Activated naive CD8-positive, alpha-beta T cell treated with anti-CD3 and anti-CD28 coated beads, Interleukin-2, amount 10 ng/mL, durations not matched to agents 7 days and 5 days (primary cell): ENCODE results near the gene MPHOSPH9. TPM values are rescaled to one million over a fixed set of nuclear protein-coding genes. Genes with fewer than 3 reads are reported as not detected.

Experiments used
- ATAC-seq: fragments of 150-1000 bp; cut with Tn5 transposase; one replicate; pipeline ENCODE4 v1.10.0; 2021; ENCODE audit warnings: low read depth, moderate library complexity
- POLR2A ChIA-PET: fragments of 350-600 bp; sonication (Branson Sonifier 250); formaldehyde crosslinking; loops from one replicate; lab custom pipeline; 2021; ENCODE audit warnings: antibody characterized with exemption; lab: Charles Lee
- DNase-seq: peaks from one replicate; pipeline ENCODE4 v3.0.0; 2021
- H3K27ac Mint-ChIP-seq: one replicate; pipeline ENCODE4 v1.8.0; 2022; ENCODE audit warnings: mild to moderate bottlenecking, mixed read lengths
- H3K27me3 Mint-ChIP-seq: one replicate; pipeline ENCODE4 v1.8.0; 2022; ENCODE audit warnings: mild to moderate bottlenecking, moderate library complexity, mixed read lengths
- H3K36me3 Mint-ChIP-seq: one replicate; pipeline ENCODE4 v1.8.0; 2021; ENCODE audit warnings: mild to moderate bottlenecking, mixed read lengths
- H3K4me1 Mint-ChIP-seq: one replicate; pipeline ENCODE4 v1.8.0; 2021; ENCODE audit warnings: mixed read lengths
- H3K4me3 Mint-ChIP-seq: one replicate; pipeline ENCODE4 v1.8.0; 2022; ENCODE audit warnings: mild to moderate bottlenecking, moderate library complexity, mixed read lengths
- H3K9me3 Mint-ChIP-seq: one replicate; pipeline ENCODE4 v1.8.0; 2021; ENCODE audit warnings: mixed read lengths
- total RNA-seq, 2 experiments: library from RNA; stranded (reverse); gene quantifications; one replicate each; pipeline ENCODE4 v1.2.3, GENCODE V29; 2021

MPHOSPH9 gene
- total RNA-seq, 2 experiments from 2014 or later = 121 to 131 TPM

DNA sequence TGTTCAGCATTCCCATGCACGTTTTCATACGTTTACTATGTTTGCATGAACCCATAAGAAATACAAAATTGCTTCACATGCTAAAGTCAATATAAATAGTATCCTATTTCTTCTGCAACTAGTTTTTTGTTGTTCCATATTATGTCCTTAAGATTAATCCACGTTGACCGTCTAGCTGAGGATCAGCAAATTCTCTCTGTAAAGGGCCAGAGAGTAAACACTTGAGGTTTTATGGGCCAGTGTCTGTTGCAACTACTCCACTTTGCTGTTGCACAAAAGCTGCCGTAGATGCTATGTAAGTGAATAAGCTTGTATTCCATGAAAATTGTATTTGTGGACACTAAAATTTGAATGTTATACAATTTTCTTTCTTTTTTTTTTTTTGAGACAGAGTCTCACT is 61.0 kb downstream of the MPHOSPH9 start:
- POLR2A ChIA-PET = no interaction called here
- no peak overlapping the region for H3K27ac Mint-ChIP-seq

DNA sequence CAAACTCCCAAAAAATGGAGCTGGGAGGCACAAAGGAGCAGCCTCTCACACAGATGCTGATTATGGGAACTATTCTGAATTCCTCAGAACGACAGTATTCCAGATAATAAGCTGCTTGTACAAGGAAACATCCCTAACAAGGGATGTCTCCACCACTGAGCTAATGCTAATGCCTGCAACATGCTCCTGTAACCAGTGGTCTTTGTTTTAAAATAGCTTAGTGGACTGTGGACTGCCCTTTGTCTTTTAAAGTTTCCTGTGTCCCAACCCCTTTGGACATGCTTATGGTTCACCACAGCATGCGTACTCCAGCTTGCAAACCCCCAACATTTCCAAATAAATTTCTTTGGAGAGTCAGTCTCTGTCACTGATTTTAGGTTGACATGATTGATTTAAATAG is 65.6 kb downstream of the MPHOSPH9 start:
- no peaks in the 10 kb centered on the region for H3K9me3 Mint-ChIP-seq
- peaks cover 5% of the 10 kb centered on the region for H3K4me1 Mint-ChIP-seq
- peaks cover 26% of the 10 kb centered on the region for H3K36me3 Mint-ChIP-seq
- DNase-seq = no peak
- ATAC-seq = no peak
- H3K27ac Mint-ChIP-seq = no peak overlapping the region
- POLR2A ChIA-PET = interaction anchor here (0.9 kb wide), 1 partner anchor 11 kb away, joined by 3 read pairs; no protein-coding TSS in a partner anchor
- no peaks in the 10 kb centered on the region for H3K27me3 Mint-ChIP-seq
- H3K4me3 Mint-ChIP-seq = no peak overlapping the region

More for the DNA sequence above, 61.0 kb downstream of the MPHOSPH9 start:
- no peak for DNase-seq
- no peaks in the 10 kb centered on the region for H3K27me3 Mint-ChIP-seq
- H3K4me3 Mint-ChIP-seq = no peak overlapping the region
- ATAC-seq = no peak
- H3K4me1 Mint-ChIP-seq = peaks cover 3% of the 10 kb centered on the region
- H3K36me3 Mint-ChIP-seq = peaks cover 23% of the 10 kb centered on the region
- H3K9me3 Mint-ChIP-seq = no peaks in the 10 kb centered on the region

DNA sequence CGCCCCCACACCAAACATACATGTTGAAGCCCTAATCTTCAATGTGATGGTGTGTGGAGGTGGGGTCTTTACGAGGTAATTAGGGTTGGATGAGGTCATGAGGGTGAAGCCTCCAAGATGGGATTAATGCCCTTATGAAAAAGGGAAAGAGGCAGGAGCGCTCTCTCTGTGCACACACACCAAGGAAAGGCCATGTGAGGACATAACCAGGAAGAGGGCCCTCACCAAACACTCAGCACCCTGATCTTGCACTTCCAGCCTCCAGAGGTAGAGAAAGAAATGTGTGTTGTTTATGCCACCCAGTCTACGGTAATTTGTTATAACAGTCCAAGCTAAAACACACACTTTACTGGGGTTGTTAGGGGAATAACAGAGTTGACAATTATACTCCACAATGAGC is 67.4 kb downstream of the MPHOSPH9 start:
- H3K36me3 Mint-ChIP-seq = peaks cover 23% of the 10 kb centered on the region
- POLR2A ChIA-PET = no interaction called here
- H3K4me1 Mint-ChIP-seq = peaks cover 5% of the 10 kb centered on the region
- no peak overlapping the region for H3K27ac Mint-ChIP-seq
- H3K27me3 Mint-ChIP-seq = no peaks in the 10 kb centered on the region
- no peak overlapping the region for H3K4me3 Mint-ChIP-seq
- DNase-seq (no peak), ATAC-seq (no peak)
- H3K9me3 Mint-ChIP-seq = no peaks in the 10 kb centered on the region

DNA sequence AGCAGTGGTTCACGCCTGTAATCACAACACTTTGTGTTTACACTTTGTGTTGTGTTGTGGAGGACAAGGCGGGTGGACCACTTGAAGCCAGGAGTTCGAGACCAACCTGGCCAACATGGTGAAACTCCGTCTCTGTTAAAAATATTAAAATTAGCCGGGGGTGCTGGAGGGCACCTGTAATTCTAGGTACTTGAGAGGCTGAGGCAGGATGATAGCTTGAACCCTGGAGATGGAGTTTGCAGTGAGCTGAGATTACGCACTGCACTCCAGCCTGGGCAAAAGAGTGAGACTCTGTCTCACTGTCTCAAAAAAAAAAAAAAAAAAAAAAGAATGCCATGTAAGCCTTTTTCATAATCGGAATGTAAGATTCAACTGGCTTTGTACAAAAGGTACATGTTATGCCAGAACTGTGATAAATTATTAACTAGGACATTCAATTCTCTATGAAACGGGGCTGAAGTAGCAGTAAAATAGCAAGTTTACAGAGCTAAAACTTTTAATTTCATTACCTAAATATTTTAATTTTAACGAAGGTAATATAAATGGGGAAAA is 68.2 kb downstream of the MPHOSPH9 start:
- DNase-seq (no peak), ATAC-seq (no peak)
- H3K4me3 Mint-ChIP-seq = no peak overlapping the region
- peaks cover 19% of the 10 kb centered on the region for H3K36me3 Mint-ChIP-seq
- H3K27ac Mint-ChIP-seq = no peak overlapping the region
- H3K9me3 Mint-ChIP-seq = no peaks in the 10 kb centered on the region
- POLR2A ChIA-PET = no interaction called here
- peaks cover 5% of the 10 kb centered on the region for H3K4me1 Mint-ChIP-seq
- no peaks in the 10 kb centered on the region for H3K27me3 Mint-ChIP-seq

DNA sequence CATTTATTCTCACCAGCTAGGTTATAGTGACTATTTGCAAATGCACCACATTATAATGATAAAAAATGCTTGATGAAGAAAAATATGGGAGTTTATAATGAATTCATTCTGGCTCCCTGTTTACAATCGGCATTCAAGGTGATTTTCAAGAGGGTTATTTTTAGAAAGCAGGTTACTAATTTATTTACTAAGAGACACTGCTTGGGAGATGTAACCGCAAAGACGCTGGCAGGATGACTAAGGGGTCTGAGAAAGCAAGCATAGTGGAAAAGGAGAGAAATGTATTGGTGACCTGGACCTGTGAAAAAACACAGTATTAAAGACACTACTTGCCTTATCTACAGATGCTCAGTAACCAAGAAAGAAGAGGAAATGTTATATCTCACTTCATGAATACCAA is 68.7 kb downstream of the MPHOSPH9 start:
- no peaks in the 10 kb centered on the region for H3K9me3 Mint-ChIP-seq
- peaks cover 5% of the 10 kb centered on the region for H3K4me1 Mint-ChIP-seq
- ATAC-seq = no peak
- POLR2A ChIA-PET = no interaction called here
- peaks cover 19% of the 10 kb centered on the region for H3K36me3 Mint-ChIP-seq
- no peak overlapping the region for H3K4me3 Mint-ChIP-seq
- H3K27me3 Mint-ChIP-seq = no peaks in the 10 kb centered on the region
- H3K27ac Mint-ChIP-seq = no peak overlapping the region
- DNase-seq = no peak

DNA sequence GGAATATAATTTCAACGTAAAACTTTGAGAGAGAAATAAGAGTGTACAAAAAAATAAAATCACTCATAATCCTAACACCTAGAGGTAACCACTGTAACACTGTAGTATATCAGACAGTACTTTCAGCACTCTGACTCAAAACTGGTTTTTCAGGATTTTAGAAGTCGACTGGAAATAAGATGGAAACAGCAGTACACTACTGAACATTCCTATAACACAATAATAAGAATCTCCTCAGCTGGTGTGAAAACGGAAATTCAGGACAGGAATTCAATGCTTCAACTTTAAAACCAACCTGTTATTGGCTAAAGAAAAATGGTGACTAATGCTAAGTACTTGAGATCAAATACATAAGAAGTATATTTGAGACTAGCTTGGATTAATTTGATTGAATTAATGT is 69.7 kb downstream of the MPHOSPH9 start:
- POLR2A ChIA-PET = no interaction called here

DNA sequence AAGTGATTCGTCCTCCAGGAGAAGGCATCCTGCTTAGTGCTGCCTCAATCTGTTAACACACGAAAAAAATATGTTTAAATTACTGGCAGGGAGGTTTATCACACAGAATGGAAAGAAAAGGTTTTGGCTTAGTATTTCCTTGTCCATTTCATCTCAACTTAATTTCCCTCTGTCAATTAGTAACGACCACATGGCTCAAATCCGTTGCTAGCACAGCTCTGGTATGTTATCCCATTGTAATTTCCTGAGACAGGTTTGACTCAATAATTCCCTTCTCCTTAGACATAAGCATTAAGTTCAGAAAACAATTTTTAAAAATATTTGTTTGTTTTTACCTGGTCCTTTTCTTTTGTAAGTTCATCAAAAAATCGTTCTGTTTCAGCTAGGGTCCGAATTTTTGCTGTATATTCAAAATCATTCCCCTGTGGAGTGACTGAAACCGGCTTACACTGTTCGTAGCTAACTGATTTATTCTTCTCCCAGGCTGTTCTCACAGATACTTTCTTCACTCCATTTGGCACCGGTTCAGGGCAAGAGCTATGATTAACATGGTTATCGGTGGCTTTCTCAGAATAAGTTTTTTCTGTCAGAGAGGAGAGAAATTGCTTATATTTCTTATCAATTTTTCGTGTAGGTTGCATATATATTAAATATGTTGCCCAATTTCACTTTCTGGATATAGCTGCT is 72.0 kb downstream of the MPHOSPH9 start:
- POLR2A ChIA-PET = interaction anchor here (0.8 kb wide), 1 partner anchor 86 kb away, joined by 3 read pairs; no protein-coding TSS in a partner anchor
- H3K36me3 Mint-ChIP-seq = peaks cover 10% of the 10 kb centered on the region

More for the DNA sequence above, 69.7 kb downstream of the MPHOSPH9 start:
- ATAC-seq = no peak
- no peak for DNase-seq
- Mint-ChIP-seq H3K4me3 (no peak overlapping the region), H3K4me1 (peaks cover 2% of the 10 kb centered on the region), H3K9me3 (no peaks in the 10 kb centered on the region), H3K36me3 (peaks cover 16% of the 10 kb centered on the region), H3K27me3 (no peaks in the 10 kb centered on the region), H3K27ac (no peak overlapping the region)

DNA sequence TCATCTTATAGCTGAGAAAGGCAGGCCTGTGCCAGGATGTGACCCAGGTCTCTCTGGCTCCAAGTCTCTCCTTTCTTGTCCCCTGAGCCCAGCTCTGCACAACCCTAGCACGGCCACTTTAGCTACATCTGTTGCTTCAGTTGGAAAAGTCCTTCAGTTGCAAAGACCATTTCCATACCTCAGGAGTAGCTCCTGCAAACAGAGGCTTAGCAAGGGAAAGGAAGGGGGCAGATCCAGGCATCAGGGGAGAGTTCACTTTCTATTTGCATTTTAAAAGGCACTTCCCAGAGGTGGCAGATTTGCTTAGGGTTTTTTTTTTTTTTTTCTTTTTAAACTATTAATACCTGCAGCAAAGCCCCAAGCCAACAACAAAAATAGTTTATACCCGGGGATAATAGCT is 79.0 kb downstream of the MPHOSPH9 start:
- no peak for DNase-seq
- Mint-ChIP-seq H3K27me3 (peaks cover 3% of the 10 kb centered on the region), H3K4me1 (peaks cover 19% of the 10 kb centered on the region), H3K4me3 (no peak overlapping the region), H3K9me3 (no peaks in the 10 kb centered on the region), H3K27ac (no peak overlapping the region), H3K36me3 (peaks cover 17% of the 10 kb centered on the region)
- ATAC-seq = no peak
- POLR2A ChIA-PET = interaction anchor here (0.7 to 6.0 kb wide), 6 partner anchors 22 to 191 kb away, joined by 3 to 36 read pairs (median 4); no protein-coding TSS in a partner anchor

More for the DNA sequence above, 72.0 kb downstream of the MPHOSPH9 start:
- DNase-seq (no peak), ATAC-seq (no peak)
- H3K9me3 Mint-ChIP-seq = no peaks in the 10 kb centered on the region
- no peak overlapping the region for H3K4me3 Mint-ChIP-seq
- H3K27me3 Mint-ChIP-seq = no peaks in the 10 kb centered on the region
- H3K27ac Mint-ChIP-seq = no peak overlapping the region
- H3K4me1 Mint-ChIP-seq = peaks cover 2% of the 10 kb centered on the region

DNA sequence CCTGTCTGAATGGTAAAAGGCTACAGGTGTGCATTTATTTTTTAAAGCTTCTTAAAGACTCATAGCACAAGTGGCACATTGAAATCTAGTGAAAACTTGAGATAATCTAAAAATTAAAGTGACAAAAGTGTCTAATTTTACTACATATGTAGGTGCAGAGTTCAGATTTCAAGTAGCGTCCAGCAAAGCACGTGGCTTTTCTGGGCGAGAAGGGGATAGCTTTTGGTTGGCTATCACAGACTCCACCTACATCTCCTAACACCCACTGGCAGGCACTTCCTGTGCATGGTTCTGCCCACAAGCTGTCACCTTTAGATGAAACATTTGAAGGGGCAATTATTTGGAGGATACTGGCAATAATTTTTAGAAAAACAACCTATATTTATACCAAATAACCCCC is 80.1 kb downstream of the MPHOSPH9 start:
- DNase-seq (no peak), ATAC-seq (no peak)
- Mint-ChIP-seq H3K27me3 (peaks cover 3% of the 10 kb centered on the region), H3K4me3 (no peak overlapping the region), H3K9me3 (no peaks in the 10 kb centered on the region), H3K4me1 (peaks cover 25% of the 10 kb centered on the region), H3K27ac (no peak overlapping the region), H3K36me3 (peaks cover 21% of the 10 kb centered on the region)
- POLR2A ChIA-PET = interaction anchor here (0.7 to 6.0 kb wide), 6 partner anchors 30 to 626 kb away, joined by 3 to 36 read pairs (median 6); partner anchors contain the start of genes MPHOSPH9, MTRFR and RSRC2

DNA sequence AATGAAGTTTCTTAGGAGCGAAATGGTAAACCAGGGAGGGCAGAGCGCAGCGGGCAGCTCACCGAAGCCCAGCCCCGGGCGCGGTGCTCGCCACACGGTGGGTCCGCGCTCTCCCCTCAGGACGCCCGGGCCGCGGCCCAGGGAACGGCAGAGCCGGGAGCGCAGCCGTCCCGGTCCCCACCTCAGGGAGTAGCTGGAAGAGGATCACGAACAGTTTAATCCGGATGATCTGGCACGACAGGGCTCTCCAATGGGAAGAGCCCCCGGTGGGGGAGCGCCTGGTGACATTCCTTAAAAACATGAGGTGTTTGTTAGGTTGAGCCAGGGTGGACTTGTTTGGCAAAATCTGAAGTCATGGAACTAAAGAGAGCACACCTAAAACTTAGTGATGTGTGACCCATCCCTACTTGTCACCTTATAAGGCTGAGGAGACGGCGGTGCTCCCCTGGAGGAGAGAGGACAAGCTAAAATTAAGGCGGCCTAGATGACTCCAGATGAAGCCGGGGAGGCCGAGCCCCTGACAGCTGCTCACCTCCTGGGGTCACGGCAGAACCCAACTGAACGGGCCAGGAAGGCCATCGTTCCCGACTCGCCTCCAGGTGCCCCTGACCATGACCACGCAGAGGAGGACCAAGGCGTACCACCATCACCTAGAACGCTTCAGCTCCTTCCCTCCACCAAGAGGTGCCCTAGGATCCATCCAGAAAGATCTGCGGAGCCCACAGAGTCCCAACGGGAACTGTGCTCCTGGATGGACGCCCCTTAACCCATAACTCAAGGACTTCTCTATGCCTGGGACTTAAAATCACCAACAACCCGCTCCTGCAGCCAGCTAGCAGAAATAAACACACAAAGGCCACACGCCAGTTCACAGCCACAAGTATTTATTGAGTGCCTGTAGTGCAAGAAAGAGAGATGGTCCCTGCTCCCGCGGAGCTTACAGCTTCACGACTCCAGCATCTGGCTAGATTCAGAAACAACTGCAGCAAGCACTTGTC is 81.2 kb downstream of the MPHOSPH9 start:
- ATAC-seq = peak; percentile 16

DNA sequence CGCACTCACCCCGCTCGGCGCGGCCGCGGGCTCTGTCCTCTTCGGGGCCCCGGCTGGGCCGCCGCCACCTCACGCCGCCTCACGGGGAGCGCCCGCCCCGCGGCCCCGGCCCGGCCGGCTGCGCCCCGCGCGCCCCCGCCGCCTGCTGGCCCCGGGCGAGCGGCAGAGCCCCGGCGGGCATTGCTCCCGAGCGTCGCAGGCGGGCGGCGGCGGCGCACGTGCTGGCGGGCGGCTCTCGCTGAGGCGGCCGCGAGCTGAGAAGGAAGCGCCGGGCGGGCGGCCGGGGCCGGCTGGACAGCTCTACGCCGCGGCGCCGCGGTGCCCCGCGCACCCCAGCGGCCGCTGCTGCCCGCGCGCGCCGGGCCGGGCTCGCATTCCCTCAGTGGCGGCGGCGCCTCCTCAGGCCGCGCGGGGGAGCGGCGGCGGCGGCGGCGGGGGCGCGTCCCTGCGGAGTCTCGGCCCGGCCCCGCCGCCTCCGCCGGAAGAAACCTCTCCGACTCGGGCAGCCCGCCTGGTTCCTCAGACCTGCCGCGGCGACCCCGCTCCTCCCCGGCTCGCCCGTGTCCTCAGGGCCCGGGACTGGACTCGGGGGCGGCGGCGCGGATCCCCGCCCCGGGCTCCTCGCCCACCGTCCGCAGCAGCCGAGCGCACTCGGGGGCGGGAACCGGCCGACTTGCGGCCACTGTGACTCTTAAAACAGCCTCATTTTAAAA is 82.0 kb downstream of the MPHOSPH9 start, which contains the start of gene PITPNM2:
Gene PITPNM2 (minus strand): TSS at position 347 of the 713 bp plus-strand sequence. CDS start 116,500 bp downstream, outside the sequence.
- peak; percentile 83 for DNase-seq
- Mint-ChIP-seq H3K27ac (peak within 1 kb of the TSS; percentile 80), H3K4me1 (peaks cover 30% of the 10 kb centered on the region), H3K36me3 (peaks cover 23% of the 10 kb centered on the region), H3K9me3 (no peaks in the 10 kb centered on the region), H3K27me3 (peaks cover 3% of the 10 kb centered on the region), H3K4me3 (peak within 1 kb of the TSS; percentile 87)
- ATAC-seq = peak; percentile 89
- POLR2A ChIA-PET = interaction anchor here (0.6 to 6.0 kb wide), 9 partner anchors 10 to 176 kb away, joined by 3 to 36 read pairs (median 8); partner anchors contain the start of genes MPHOSPH9, MTRFR and OGFOD2

More for the DNA sequence above, 81.2 kb downstream of the MPHOSPH9 start:
- POLR2A ChIA-PET = interaction anchor here (0.6 to 6.0 kb wide), 9 partner anchors 10 to 307 kb away, joined by 3 to 36 read pairs (median 8); partner anchors contain the start of genes MPHOSPH9 and MTRFR
- H3K4me3 Mint-ChIP-seq = peak overlapping the region; percentile 81
- H3K36me3 Mint-ChIP-seq = peaks cover 21% of the 10 kb centered on the region
- H3K27me3 Mint-ChIP-seq = peaks cover 3% of the 10 kb centered on the region
- H3K4me1 Mint-ChIP-seq = peaks cover 30% of the 10 kb centered on the region
- H3K9me3 Mint-ChIP-seq = no peaks in the 10 kb centered on the region
- no peak for DNase-seq
- peak overlapping the region; percentile 80 for H3K27ac Mint-ChIP-seq

DNA sequence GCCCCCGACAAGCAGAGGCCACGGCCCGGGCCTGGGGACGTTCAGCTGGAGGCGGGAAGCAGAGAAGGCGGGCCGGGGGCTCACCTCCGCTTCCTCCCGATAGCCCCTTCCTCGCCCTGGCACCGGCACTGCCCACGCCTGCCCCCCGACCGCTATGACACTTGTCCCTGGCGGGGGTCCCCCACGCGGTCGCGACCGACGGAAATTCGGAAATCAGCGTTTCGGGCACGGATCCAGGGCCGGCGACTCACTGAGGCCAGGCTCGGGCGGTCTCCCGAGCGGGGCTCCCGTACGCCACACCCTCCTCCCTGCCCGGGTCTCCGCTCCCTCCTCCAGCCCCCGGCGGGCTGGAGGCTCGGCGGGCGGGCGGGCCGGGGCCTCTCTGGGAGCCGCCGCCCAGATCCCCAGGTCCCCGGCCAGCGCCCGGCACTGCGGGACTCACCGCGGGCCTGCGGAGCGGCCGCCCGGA is 82.6 kb downstream of the MPHOSPH9 start:
- H3K36me3 Mint-ChIP-seq = peaks cover 27% of the 10 kb centered on the region
- H3K4me1 Mint-ChIP-seq = peaks cover 30% of the 10 kb centered on the region
- peaks cover 3% of the 10 kb centered on the region for H3K27me3 Mint-ChIP-seq
- no peak for DNase-seq
- ATAC-seq = no peak
- H3K9me3 Mint-ChIP-seq = no peaks in the 10 kb centered on the region
- POLR2A ChIA-PET = interaction anchor here (0.6 to 6.0 kb wide), 8 partner anchors 9 to 176 kb away, joined by 3 to 36 read pairs (median 8); partner anchors contain the start of genes MPHOSPH9, MTRFR and OGFOD2
- peak overlapping the region; percentile 72 for H3K27ac Mint-ChIP-seq
- peak overlapping the region; percentile 87 for H3K4me3 Mint-ChIP-seq
